Measurements from ENCODE around the gene CDH5. TPM values are rescaled to one million over a fixed set of nuclear protein-coding genes. Genes with fewer than 3 reads are reported as not detected.

CDH5 gene
- total RNA-seq, 2 experiments from 2014 or later: not detected

DNA sequence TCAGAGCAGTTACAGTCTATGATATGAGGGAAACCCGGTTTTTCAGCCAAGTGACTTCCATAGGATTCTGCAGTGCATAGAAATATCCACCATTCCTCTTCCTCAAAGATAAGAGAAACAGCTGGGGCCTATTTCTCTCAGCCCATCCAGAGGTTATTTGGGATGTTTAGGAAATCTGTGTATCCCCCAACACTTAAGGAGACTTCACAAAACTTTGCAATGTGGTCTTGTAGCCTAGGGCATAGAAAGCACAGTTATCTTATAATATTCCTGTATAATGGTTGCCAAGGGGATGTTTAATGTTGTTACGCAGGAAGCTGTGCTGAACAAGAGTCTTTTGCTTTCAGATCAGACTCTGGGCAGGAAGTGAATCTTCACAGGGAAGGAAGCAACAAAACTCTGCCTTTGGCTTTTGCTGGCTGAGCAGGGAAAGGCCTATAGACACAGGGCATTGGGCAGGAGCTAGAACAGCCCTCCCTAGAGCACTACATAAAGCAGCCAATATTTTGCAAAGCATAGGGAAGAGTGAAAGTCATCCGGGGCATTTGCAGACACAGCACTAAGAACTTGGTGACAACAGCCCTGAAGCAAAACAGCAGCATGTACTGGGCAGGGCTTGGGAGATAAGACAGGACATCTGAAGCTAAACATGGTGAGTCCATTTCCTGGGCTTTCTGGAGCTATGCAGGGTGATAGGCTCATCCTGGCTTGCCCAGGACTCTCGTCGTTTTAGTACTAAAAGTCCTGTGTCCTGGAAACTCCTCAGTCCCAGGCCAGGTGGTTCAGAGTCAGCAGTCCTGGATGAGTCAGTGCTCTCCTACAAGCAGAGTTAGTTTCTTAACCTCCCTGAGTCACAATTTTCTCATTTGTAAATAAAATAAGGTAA is 41.9 kb downstream of the CDH5 start:
- H3K27me3 Mint-ChIP-seq: peaks cover 14% of the 10 kb centered on the region
- peak overlapping the region; percentile 95 for H3K27ac Mint-ChIP-seq
- H3K36me3 Mint-ChIP-seq (ENCODE audit: low read depth): peaks cover 13% of the 10 kb centered on the region
- ChIA-PET CTCF (interaction anchor here (0.6 to 1.9 kb wide), 3 partner anchors 33 to 188 kb away, joined by 3 to 9 read pairs (median 3); no protein-coding TSS in a partner anchor), POLR2A (no interaction called here)
- H3K4me1 Mint-ChIP-seq: peaks cover 29% of the 10 kb centered on the region
- H3K4me3 Mint-ChIP-seq: peak overlapping the region; percentile 86
- peaks cover 17% of the 10 kb centered on the region for H3K9me3 Mint-ChIP-seq
- DNase-seq: peak; percentile 56

- Mint-ChIP-seq H3K4me1 (peaks cover 29% of the 10 kb centered on the region), H3K27ac (peak overlapping the region; percentile 95), H3K27me3 (peaks cover 14% of the 10 kb centered on the region), H3K9me3 (peaks cover 19% of the 10 kb centered on the region), H3K4me3 (peak overlapping the region; percentile 86), H3K36me3 (ENCODE audit: low read depth) (peaks cover 13% of the 10 kb centered on the region)
- CTCF ChIA-PET: no interaction called here
- POLR2A ChIA-PET: no interaction called here
- DNase-seq: no peak
Observed at GRCh38 chr16:66409156-66409555, 42.7 kb downstream of the CDH5 start.

- Mint-ChIP-seq H3K4me3 (no peak overlapping the region), H3K36me3 (ENCODE audit: low read depth) (peaks cover 13% of the 10 kb centered on the region), H3K9me3 (peaks cover 19% of the 10 kb centered on the region), H3K4me1 (peaks cover 20% of the 10 kb centered on the region), H3K27me3 (no peaks in the 10 kb centered on the region), H3K27ac (no peak overlapping the region)
- ChIA-PET POLR2A (no interaction called here), CTCF (no interaction called here)
- no peak for DNase-seq
Observed at GRCh38 chr16:66412182-66412581, 45.7 kb downstream of the CDH5 start.

DNA sequence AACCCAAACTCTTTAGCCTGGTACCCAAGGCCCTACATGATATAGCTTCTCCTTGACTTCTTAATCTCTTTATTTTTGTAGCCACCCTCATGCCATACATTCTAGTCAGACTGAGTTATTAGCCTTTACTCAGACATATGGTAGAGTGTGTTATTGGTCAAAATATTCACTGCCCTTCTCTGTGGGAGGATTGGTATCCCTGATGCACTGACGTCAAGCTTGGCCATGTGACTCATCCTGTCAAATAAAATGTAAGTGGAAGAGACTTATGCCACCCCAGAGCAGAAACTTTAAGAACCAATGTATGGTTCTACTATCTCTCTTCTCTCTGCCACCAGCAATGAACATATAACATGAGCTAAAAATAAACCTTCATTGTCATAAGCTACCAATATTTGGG is 48.4 kb downstream of the CDH5 start:
- H3K36me3 Mint-ChIP-seq (ENCODE audit: low read depth): peaks cover 8% of the 10 kb centered on the region
- no peak for DNase-seq
- H3K9me3 Mint-ChIP-seq: peaks cover 18% of the 10 kb centered on the region
- POLR2A ChIA-PET: no interaction called here
- peaks cover 7% of the 10 kb centered on the region for H3K4me1 Mint-ChIP-seq
- H3K4me3 Mint-ChIP-seq: no peak overlapping the region
- no peak overlapping the region for H3K27ac Mint-ChIP-seq
- peaks cover 5% of the 10 kb centered on the region for H3K27me3 Mint-ChIP-seq
- CTCF ChIA-PET: interaction anchor here (1.7 to 1.8 kb wide), 2 partner anchors 8 to 59 kb away, joined by 3 to 7 read pairs; no protein-coding TSS in a partner anchor

DNA sequence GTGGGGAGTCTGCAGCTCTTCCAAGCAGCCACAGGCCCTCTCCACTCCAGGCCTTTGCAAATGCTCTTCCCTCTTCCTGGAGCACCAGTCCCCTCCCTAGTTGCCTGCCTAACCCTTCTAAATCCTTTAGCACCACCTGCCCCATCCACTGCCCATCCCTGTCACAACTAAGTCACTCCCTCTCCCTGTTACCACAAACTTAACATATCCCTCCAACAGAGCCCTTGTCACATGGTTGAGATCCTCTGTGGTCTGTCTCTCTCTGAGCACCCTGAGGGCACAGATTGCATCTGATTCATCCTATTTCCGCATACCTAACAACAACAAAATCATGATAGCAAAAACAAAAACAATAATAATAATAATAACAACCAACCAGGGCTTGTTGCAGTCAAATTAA is 49.6 kb downstream of the CDH5 start:
- H3K27me3 Mint-ChIP-seq: peaks cover 12% of the 10 kb centered on the region
- H3K9me3 Mint-ChIP-seq: peaks cover 16% of the 10 kb centered on the region
- ChIA-PET POLR2A (no interaction called here), CTCF (interaction anchor here (1.8 kb wide), 1 partner anchor 10 kb away, joined by 7 read pairs; no protein-coding TSS in a partner anchor)
- DNase-seq: no peak
- H3K4me3 Mint-ChIP-seq: no peak overlapping the region
- no peak overlapping the region for H3K27ac Mint-ChIP-seq
- H3K36me3 Mint-ChIP-seq (ENCODE audit: low read depth): peaks cover 2% of the 10 kb centered on the region
- peaks cover 7% of the 10 kb centered on the region for H3K4me1 Mint-ChIP-seq

DNA sequence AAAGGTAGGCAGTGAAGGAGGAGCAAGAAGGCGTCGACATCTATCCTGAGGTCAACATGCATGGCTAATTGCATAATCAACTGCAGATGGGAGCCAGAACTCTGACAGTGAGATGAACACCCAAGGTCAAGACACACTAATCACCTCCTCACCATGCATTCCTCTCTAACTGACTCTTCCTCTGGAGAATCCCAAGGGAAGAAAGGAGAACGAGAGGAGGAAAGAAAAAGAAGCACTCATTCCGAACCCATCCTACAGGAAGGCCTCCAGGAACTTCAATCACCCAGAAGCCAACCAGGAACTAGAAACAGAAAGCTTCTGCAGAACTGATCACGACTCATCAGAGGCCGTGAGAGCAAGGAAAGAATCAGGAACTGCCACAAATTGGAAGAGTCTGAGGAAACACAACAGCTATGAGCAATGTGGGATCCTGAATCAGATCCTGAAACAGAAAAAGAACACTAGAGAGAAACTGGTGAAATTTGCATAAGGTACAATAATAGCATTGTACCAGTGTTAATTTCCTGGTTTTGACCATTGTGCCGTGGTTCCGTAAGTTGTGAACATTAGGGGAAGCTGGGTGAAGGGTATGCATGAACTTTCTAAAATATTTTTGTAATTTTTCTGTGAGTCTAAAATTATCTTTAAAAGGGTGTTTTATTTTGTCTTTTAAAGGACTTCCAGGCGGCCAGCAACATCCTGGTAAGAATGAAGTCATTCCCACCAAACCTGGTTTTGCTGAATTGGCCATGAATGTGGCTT is 50.6 kb downstream of the CDH5 start:
- H3K36me3 Mint-ChIP-seq (ENCODE audit: low read depth): no peaks in the 10 kb centered on the region
- CTCF ChIA-PET: interaction anchor here (0.7 to 1.4 kb wide), 3 partner anchors 11 to 28 kb away, joined by 3 to 4 read pairs (median 3); no protein-coding TSS in a partner anchor
- POLR2A ChIA-PET: no interaction called here
- H3K4me3 Mint-ChIP-seq: no peak overlapping the region
- no peak overlapping the region for H3K27ac Mint-ChIP-seq
- no peak for DNase-seq
- H3K4me1 Mint-ChIP-seq: peaks cover 7% of the 10 kb centered on the region
- peaks cover 11% of the 10 kb centered on the region for H3K9me3 Mint-ChIP-seq
- peaks cover 19% of the 10 kb centered on the region for H3K27me3 Mint-ChIP-seq

DNA sequence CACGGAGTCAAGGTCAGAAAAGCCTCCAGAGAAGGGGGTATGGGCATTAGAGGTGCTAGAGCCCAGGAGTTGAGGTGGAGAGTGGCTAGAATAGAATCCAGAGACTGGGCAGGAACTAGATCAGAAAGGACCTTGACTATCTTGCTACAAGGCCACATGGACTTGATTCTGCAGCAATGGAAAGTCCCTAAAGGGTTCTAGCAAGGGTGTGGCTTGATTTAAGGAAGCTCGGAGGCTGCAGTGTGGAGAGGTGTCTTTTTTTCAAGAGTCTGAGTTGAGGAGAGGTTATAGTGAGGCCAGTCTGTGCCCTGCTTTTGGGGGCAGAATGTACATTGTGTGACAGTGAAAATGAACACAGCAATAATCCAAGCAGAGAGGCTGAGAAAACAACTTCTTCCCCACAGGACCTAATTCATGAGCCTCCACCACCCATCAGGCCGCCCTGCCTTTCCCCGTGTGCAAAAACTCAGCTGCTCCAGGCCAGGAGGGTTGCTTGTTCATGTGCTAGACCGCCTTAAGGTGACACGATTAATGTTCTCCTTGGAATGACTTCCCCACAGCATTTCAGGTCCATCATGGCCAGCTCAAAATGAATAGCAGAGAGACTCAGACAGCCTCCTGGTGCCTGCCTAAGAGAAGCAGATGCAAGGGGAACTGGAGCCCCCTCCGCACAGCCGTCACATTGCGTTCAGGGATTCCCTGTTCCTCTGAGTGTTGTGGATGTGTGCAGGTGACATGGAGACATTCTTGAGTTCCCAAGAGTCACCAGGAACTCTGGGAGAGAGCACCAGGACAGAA is 51.9 kb downstream of the CDH5 start:
- Mint-ChIP-seq H3K27ac (no peak overlapping the region), H3K27me3 (peaks cover 32% of the 10 kb centered on the region), H3K9me3 (peaks cover 2% of the 10 kb centered on the region), H3K4me3 (no peak overlapping the region), H3K36me3 (ENCODE audit: low read depth) (no peaks in the 10 kb centered on the region), H3K4me1 (peaks cover 7% of the 10 kb centered on the region)
- ChIA-PET POLR2A (no interaction called here), CTCF (interaction anchor here (0.8 to 1.4 kb wide), 3 partner anchors 12 to 26 kb away, joined by 3 read pairs; no protein-coding TSS in a partner anchor)
- DNase-seq: no peak

DNA sequence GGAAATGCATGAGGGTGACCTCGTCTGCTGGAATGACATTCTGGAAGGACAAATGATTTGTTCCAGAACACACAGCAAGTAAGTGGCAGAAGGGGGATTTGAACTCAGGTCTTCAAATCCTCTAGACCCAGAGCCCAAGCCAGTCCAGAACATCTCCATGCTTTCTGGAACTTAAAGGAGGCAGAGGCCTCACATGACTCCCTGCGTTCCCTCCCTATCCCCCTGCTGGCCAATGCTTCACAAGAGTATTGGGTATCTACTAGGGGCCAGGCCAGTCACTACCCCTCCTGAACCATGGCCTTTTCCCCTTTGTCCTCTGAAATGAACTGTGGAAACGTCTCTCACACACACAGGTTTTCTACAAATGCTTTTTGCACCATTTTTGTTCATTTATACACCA is 53.0 kb downstream of the CDH5 start:
- Mint-ChIP-seq H3K27ac (no peak overlapping the region), H3K27me3 (peaks cover 38% of the 10 kb centered on the region), H3K4me3 (no peak overlapping the region), H3K36me3 (ENCODE audit: low read depth) (no peaks in the 10 kb centered on the region), H3K4me1 (peaks cover 7% of the 10 kb centered on the region), H3K9me3 (no peaks in the 10 kb centered on the region)
- DNase-seq: no peak
- ChIA-PET POLR2A (no interaction called here), CTCF (no interaction called here)

- Mint-ChIP-seq H3K9me3 (no peaks in the 10 kb centered on the region), H3K36me3 (ENCODE audit: low read depth) (no peaks in the 10 kb centered on the region), H3K27me3 (peaks cover 46% of the 10 kb centered on the region)
Observed at GRCh38 chr16:66420396-66420795, 53.9 kb downstream of the CDH5 start.

GRCh38 chr16:66421891-66422290 is 55.4 kb downstream of the CDH5 start:
- ChIA-PET POLR2A (no interaction called here), CTCF (interaction anchor here (0.9 kb wide), 1 partner anchor 33 kb away, joined by 3 read pairs; no protein-coding TSS in a partner anchor)
- no peaks in the 10 kb centered on the region for H3K36me3 Mint-ChIP-seq (ENCODE audit: low read depth)
- H3K9me3 Mint-ChIP-seq: no peaks in the 10 kb centered on the region
- peaks cover 57% of the 10 kb centered on the region for H3K27me3 Mint-ChIP-seq
- DNase-seq: no peak
- H3K27ac Mint-ChIP-seq: no peak overlapping the region
- H3K4me3 Mint-ChIP-seq: no peak overlapping the region
- peaks cover 7% of the 10 kb centered on the region for H3K4me1 Mint-ChIP-seq

More at GRCh38 chr16:66420396-66420795, 53.9 kb downstream of the CDH5 start:
- H3K4me1 Mint-ChIP-seq: peaks cover 7% of the 10 kb centered on the region
- POLR2A ChIA-PET: no interaction called here
- no peak overlapping the region for H3K27ac Mint-ChIP-seq
- no peak for DNase-seq
- CTCF ChIA-PET: interaction anchor here (0.7 kb wide), 1 partner anchor 92 kb away, joined by 3 read pairs; no protein-coding TSS in a partner anchor
- no peak overlapping the region for H3K4me3 Mint-ChIP-seq

GRCh38 chr16:66422366-66422765 is 55.9 kb downstream of the CDH5 start:
- Mint-ChIP-seq H3K4me3 (no peak overlapping the region), H3K27me3 (peaks cover 57% of the 10 kb centered on the region), H3K36me3 (ENCODE audit: low read depth) (no peaks in the 10 kb centered on the region), H3K4me1 (peaks cover 7% of the 10 kb centered on the region), H3K9me3 (no peaks in the 10 kb centered on the region), H3K27ac (no peak overlapping the region)
- DNase-seq: no peak
- CTCF ChIA-PET: no interaction called here
- POLR2A ChIA-PET: no interaction called here

DNA sequence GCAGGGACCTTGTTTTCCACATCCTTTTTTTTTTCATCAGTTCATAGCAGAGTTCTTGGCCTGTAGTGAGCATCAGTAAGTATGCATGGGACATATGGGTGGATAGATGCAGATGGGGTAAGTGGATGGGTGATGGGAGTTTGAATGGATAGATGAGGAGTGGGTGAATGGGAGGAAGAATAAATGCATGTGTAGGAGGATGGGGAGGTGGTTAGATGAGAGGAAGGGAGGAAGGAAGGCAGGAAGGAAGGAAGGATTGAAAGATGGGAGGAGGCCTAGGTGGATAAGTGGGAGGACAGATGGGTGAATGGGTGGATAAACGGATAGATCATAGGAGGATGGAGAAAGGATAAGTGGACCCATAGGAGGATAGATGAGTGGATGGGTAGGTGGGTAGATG is 56.7 kb downstream of the CDH5 start:
- Mint-ChIP-seq H3K4me1 (peaks cover 4% of the 10 kb centered on the region), H3K9me3 (no peaks in the 10 kb centered on the region), H3K4me3 (no peak overlapping the region), H3K27ac (no peak overlapping the region), H3K36me3 (ENCODE audit: low read depth) (no peaks in the 10 kb centered on the region), H3K27me3 (peaks cover 59% of the 10 kb centered on the region)
- ChIA-PET CTCF (interaction anchor here (0.5 kb wide), 1 partner anchor 290 kb away, joined by 3 read pairs; no protein-coding TSS in a partner anchor), POLR2A (no interaction called here)
- no peak for DNase-seq

Measured in activated CD4-positive, alpha-beta T cell treated with anti-CD3 and anti-CD28 coated beads, Interleukin-2, amount 10 ng/mL, durations not matched to agents 7 days and 5 days (primary cell).